GM12891 (cell line): ENCODE results near the gene HOXC5.
"Not testable (repeated sequence)": the region's sequence is repeated elsewhere in the genome, so short reads cannot be mapped to it uniquely, and the experiment has no call there.

Experiments used
- PAX5 ChIP-seq: IDR thresholded peaks from 2 replicates; pipeline ENCODE4 v1.6.1; 2011; ENCODE audit warnings: low read length, moderate library complexity, mild to moderate bottlenecking; ENCODE audit not compliant: insufficient read depth, severe bottlenecking
- POLR2A ChIP-seq: IDR thresholded peaks from 2 replicates; pipeline ENCODE4 v1.6.1; 2011; ENCODE audit warnings: low read depth, low read length, control low read depth
- POLR2AphosphoS5 ChIP-seq: IDR thresholded peaks from 2 replicates; pipeline ENCODE4 v1.6.1; 2011; ENCODE audit warnings: low read depth, low read length, control low read depth
- POU2F2 ChIP-seq: IDR thresholded peaks from 2 replicates; pipeline ENCODE4 v1.6.1; 2011; ENCODE audit warnings: low read depth, mild to moderate bottlenecking, control low read depth, low read length, moderate library complexity
- SPI1 ChIP-seq: IDR thresholded peaks from 2 replicates; pipeline ENCODE4 v1.6.1; 2011; ENCODE audit warnings: low read depth, low read length, control low read depth
- TAF1 ChIP-seq: IDR thresholded peaks from 2 replicates; pipeline ENCODE4 v1.6.1; 2011; ENCODE audit warnings: low read depth, low read length, control low read depth

- TF ChIP-seq POLR2AphosphoS5, POLR2A, SPI1, TAF1, PAX5, POU2F2: not testable (repeated sequence)
Measured at GRCh38 chr12:54077843-54078242, 45.0 kb downstream of the HOXC5 start.
